SK-N-SH treated with all-trans-retinoic acid at 6 μM for 48 hours (cell line): ENCODE results near the gene SMARCD2.

ENCODE experiments used
- ATAC-seq: fragments of 200-7000 bp; cut with Tn5 transposase; 3 replicates; pipeline ENCODE4 v1.9.1; 2020; ENCODE audit warnings: mild to moderate bottlenecking, moderate library complexity
- ARNTL ChIP-seq: fragments of 450-650 bp; formaldehyde crosslinking; IDR thresholded peaks from 2 replicates; pipeline ENCODE4 v1.5.0; 2020; ENCODE audit warnings: low read depth, mild to moderate bottlenecking, moderate library complexity, borderline replicate concordance
- BACH2 ChIP-seq: fragments of 250-450 bp; sonication (Bioruptor Pico); IDR thresholded peaks from 2 replicates; pipeline ENCODE4 v1.9.0; 2021; ENCODE audit warnings: mild to moderate bottlenecking, borderline replicate concordance
- CSDC2 ChIP-seq: fragments of 250-450 bp; sonication (Bioruptor Pico); IDR thresholded peaks from 2 replicates; pipeline ENCODE4 v1.5.0; 2020; ENCODE audit warnings: mild to moderate bottlenecking, moderate library complexity
- ESRRG ChIP-seq: fragments of 250-450 bp; sonication (Bioruptor Pico); IDR thresholded peaks from 2 replicates; pipeline ENCODE4 v1.6.1; 2021; ENCODE audit warnings: mild to moderate bottlenecking
- GLIS3 ChIP-seq: fragments of 250-450 bp; sonication (Bioruptor Pico); IDR thresholded peaks from 2 replicates; pipeline ENCODE4 v1.5.0; 2020; ENCODE audit warnings: mild to moderate bottlenecking, moderate library complexity
- OSR1 ChIP-seq: fragments of 250-450 bp; sonication (Bioruptor Pico); IDR thresholded peaks from 2 replicates; pipeline ENCODE4 v1.8.0; 2022; ENCODE audit warnings: moderate library complexity, mild to moderate bottlenecking, inconsistent platforms
- PPARA ChIP-seq: fragments of 250-450 bp; sonication (Bioruptor Pico); IDR thresholded peaks from 2 replicates; pipeline ENCODE4 v1.5.0; 2020; ENCODE audit warnings: mild to moderate bottlenecking, borderline replicate concordance
- RARB ChIP-seq: fragments of 250-450 bp; sonication (Bioruptor Pico); IDR thresholded peaks from 2 replicates; pipeline ENCODE4 v1.8.0; 2021; ENCODE audit warnings: mild to moderate bottlenecking, moderate library complexity
- SNAI2 ChIP-seq: fragments of 250-450 bp; sonication (Bioruptor Pico); IDR thresholded peaks from 2 replicates; pipeline ENCODE4 v1.5.0; 2020; ENCODE audit warnings: mild to moderate bottlenecking, moderate library complexity
- ZFP30 ChIP-seq: fragments of 450-650 bp; formaldehyde crosslinking; IDR thresholded peaks from 2 replicates; pipeline ENCODE4 v1.5.0; 2022; ENCODE audit warnings: mild to moderate bottlenecking, moderate library complexity
- ZNF565 ChIP-seq: fragments of 450-650 bp; formaldehyde crosslinking; conservative IDR thresholded peaks from 2 replicates; pipeline ENCODE4 v1.5.0; 2020; ENCODE audit warnings: low read depth, mild to moderate bottlenecking, moderate library complexity
- ZNF70 ChIP-seq: fragments of 450-650 bp; formaldehyde crosslinking; IDR thresholded peaks from 2 replicates; pipeline ENCODE4 v1.5.0; 2020; ENCODE audit warnings: mild to moderate bottlenecking, moderate library complexity
- ZNF8 ChIP-seq: fragments of 450-650 bp; formaldehyde crosslinking; IDR thresholded peaks from 2 replicates; pipeline ENCODE4 v1.5.0; 2020; ENCODE audit warnings: mild to moderate bottlenecking, moderate library complexity
- TF ChIP-seq, protein P1 (sequence below): fragments of 250-450 bp; sonication (Bioruptor Pico); IDR thresholded peaks from 2 replicates; pipeline ENCODE4 v1.8.0; 2021; ENCODE audit warnings: low read depth, mild to moderate bottlenecking, moderate library complexity, borderline replicate concordance
- TF ChIP-seq, protein P2 (sequence below): fragments of 250-450 bp; sonication (Bioruptor Pico); IDR thresholded peaks from 2 replicates; pipeline ENCODE4 v1.5.1; 2020; ENCODE audit warnings: low read depth, mild to moderate bottlenecking, moderate library complexity
- TF ChIP-seq, protein P3 (sequence below): fragments of 250-450 bp; sonication (Bioruptor Pico); IDR thresholded peaks from 2 replicates; pipeline ENCODE4 v1.5.0; 2020; ENCODE audit warnings: mild to moderate bottlenecking, moderate library complexity
- TF ChIP-seq, protein P4 (sequence below): fragments of 250-450 bp; sonication (Bioruptor Pico); IDR thresholded peaks from 2 replicates; pipeline ENCODE4 v1.5.1; 2021; ENCODE audit warnings: mild to moderate bottlenecking, moderate library complexity

The SMARCD2 gene

DNA sequence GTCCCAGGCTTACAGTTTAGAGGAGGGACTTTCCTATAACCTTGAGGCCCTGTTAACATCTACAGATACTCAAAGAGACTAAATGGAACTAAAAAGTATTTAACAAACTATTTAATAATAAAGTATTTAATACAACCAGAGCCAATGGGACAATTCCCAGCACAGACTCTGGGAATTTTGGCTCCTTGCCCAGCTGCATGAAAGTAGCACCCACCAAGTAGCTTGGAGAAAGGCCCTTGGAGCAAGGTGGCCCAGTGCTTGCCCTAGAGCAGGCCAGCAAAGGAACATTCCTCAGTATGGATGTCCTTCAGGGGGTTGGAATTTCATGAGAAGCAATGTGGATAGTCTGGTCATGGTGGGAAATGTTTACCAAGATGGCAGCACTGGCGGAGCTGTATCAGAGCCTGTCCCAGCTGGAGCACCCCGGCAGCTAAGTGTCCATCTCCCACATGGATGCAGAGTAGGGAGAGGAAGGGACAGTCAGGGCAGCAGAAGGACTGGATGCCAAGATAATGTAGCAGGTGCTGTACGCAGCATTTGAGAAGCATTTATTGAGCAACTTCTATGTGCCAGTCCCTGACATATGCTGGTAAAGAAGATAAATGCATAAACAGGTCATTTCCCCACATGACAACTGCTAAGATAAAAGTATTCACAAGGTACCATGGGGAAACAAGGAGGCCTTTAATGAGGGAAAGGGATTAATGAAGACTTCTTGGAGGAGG, 5.2 kb upstream of the SMARCD2 start:
- TF ChIP-seq CSDC2 (no peak), PPARA (CRISPR knock-in tag) (no peak), ZNF8 (CRISPR knock-in tag) (no peak), ZNF70 (CRISPR knock-in tag) (no peak), ZFP30 (CRISPR knock-in tag) (no peak), GLIS3 (CRISPR knock-in tag) (no peak), ESRRG (CRISPR knock-in tag) (no peak), SNAI2 (CRISPR knock-in tag) (no peak)
- TF ChIP-seq, protein P1, sequence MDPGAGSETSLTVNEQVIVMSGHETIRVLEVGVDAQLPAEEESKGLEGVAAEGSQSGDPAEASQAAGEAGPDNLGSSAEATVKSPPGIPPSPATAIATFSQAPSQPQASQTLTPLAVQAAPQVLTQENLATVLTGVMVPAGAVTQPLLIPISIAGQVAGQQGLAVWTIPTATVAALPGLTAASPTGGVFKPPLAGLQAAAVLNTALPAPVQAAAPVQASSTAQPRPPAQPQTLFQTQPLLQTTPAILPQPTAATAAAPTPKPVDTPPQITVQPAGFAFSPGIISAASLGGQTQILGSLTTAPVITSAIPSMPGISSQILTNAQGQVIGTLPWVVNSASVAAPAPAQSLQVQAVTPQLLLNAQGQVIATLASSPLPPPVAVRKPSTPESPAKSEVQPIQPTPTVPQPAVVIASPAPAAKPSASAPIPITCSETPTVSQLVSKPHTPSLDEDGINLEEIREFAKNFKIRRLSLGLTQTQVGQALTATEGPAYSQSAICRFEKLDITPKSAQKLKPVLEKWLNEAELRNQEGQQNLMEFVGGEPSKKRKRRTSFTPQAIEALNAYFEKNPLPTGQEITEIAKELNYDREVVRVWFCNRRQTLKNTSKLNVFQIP (CRISPR knock-in tag), result no peak
- TF ChIP-seq, protein P2, sequence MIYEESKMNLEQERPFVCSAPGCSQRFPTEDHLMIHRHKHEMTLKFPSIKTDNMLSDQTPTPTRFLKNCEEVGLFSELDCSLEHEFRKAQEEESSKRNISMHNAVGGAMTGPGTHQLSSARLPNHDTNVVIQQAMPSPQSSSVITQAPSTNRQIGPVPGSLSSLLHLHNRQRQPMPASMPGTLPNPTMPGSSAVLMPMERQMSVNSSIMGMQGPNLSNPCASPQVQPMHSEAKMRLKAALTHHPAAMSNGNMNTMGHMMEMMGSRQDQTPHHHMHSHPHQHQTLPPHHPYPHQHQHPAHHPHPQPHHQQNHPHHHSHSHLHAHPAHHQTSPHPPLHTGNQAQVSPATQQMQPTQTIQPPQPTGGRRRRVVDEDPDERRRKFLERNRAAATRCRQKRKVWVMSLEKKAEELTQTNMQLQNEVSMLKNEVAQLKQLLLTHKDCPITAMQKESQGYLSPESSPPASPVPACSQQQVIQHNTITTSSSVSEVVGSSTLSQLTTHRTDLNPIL (CRISPR knock-in tag), result no peak
- TF ChIP-seq, protein P3, sequence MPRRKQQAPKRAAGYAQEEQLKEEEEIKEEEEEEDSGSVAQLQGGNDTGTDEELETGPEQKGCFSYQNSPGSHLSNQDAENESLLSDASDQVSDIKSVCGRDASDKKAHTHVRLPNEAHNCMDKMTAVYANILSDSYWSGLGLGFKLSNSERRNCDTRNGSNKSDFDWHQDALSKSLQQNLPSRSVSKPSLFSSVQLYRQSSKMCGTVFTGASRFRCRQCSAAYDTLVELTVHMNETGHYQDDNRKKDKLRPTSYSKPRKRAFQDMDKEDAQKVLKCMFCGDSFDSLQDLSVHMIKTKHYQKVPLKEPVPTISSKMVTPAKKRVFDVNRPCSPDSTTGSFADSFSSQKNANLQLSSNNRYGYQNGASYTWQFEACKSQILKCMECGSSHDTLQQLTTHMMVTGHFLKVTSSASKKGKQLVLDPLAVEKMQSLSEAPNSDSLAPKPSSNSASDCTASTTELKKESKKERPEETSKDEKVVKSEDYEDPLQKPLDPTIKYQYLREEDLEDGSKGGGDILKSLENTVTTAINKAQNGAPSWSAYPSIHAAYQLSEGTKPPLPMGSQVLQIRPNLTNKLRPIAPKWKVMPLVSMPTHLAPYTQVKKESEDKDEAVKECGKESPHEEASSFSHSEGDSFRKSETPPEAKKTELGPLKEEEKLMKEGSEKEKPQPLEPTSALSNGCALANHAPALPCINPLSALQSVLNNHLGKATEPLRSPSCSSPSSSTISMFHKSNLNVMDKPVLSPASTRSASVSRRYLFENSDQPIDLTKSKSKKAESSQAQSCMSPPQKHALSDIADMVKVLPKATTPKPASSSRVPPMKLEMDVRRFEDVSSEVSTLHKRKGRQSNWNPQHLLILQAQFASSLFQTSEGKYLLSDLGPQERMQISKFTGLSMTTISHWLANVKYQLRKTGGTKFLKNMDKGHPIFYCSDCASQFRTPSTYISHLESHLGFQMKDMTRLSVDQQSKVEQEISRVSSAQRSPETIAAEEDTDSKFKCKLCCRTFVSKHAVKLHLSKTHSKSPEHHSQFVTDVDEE (CRISPR knock-in tag), result no peak
- ATAC-seq, result no peak

DNA sequence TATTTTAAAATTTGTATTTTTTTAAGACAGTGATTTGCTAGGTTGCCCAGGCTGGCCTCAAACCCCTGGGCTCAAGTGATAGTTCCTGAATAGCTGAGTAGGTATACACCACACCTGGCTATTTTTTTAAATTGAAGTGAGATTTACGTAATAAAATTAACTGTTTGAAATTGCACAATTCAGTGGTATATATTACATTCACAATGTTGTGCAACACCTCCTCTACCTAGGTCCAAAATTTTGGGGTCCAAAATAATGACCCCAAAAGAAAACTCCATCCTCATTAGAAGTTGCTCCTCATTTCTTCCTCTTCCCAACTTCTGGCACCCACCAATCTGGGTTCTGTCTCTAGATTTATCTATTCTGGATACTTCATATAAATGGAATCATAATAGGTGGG, 3.0 kb upstream of the SMARCD2 start:
- no peak for ATAC-seq
- no peak for TF ChIP-seq CSDC2
- no peak for TF ChIP-seq PPARA (CRISPR knock-in tag)
- TF ChIP-seq, protein P3 (CRISPR knock-in tag), result no peak
- no peak for TF ChIP-seq ZNF70 (CRISPR knock-in tag)
- TF ChIP-seq, protein P2 (CRISPR knock-in tag), result no peak
- TF ChIP-seq ZNF565 (CRISPR knock-in tag), result no peak
- no peak for TF ChIP-seq RARB (CRISPR knock-in tag)
- TF ChIP-seq OSR1 (CRISPR knock-in tag), result no peak
- no peak for TF ChIP-seq ESRRG (CRISPR knock-in tag)
- TF ChIP-seq, protein P4, sequence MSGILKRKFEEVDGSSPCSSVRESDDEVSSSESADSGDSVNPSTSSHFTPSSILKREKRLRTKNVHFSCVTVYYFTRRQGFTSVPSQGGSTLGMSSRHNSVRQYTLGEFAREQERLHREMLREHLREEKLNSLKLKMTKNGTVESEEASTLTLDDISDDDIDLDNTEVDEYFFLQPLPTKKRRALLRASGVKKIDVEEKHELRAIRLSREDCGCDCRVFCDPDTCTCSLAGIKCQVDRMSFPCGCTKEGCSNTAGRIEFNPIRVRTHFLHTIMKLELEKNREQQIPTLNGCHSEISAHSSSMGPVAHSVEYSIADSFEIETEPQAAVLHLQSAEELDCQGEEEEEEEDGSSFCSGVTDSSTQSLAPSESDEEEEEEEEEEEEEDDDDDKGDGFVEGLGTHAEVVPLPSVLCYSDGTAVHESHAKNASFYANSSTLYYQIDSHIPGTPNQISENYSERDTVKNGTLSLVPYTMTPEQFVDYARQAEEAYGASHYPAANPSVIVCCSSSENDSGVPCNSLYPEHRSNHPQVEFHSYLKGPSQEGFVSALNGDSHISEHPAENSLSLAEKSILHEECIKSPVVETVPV, result no peak
- TF ChIP-seq ZFP30 (CRISPR knock-in tag), result no peak
- TF ChIP-seq ZNF8 (CRISPR knock-in tag), result no peak
- no peak for TF ChIP-seq ARNTL (CRISPR knock-in tag)
- TF ChIP-seq BACH2 (CRISPR knock-in tag), result no peak
